ENCODE measurements around the gene KANSL1.

DNA sequence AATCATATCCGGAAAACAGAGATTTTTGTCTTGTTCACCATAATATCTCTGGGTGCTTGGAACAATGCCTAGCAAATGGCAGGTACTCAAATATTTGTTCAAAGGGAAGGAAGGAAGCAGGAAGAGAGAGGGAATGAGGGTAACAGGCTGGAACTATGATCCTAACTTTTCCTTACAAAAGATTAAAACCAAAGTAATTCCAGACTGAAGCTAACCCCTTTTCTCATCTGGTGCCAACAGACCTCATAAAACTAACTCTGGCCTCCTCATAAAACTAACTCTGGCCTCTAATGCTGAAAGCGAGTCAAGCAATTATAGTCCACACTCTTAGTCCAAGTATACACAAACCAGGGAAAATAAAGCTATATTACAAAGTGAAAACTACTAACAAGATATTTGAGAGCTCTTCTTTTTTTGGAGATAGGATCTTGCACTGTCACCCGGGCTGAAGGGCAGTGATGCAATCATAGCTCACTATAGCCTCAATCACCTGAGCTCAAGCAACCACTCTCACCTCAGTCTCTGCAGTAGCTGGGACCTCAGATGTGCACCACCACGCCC is 84.6 kb downstream of the KANSL1 start:
- TF ChIP-seq POLR2A (IDR thresholded peaks at IDR 0.05) = no peak
- no peak for TF ChIP-seq CTCF (IDR thresholded peaks at IDR 0.05)
